IPS-18a (cell line): Measurements from ENCODE around the gene DHRS3.

Source experiments
- H3K27ac ChIP-seq: one replicate; pipeline ENCODE4 v1.5.1; 2013; ENCODE audit warnings: low read length
- H3K27me3 ChIP-seq: one replicate; pipeline ENCODE4 v1.6.1; 2013; ENCODE audit warnings: mild to moderate bottlenecking, low read length; ENCODE audit not compliant: control insufficient read depth, insufficient read depth
- H3K36me3 ChIP-seq: one replicate; pipeline ENCODE4 v1.6.1; 2013; ENCODE audit warnings: low read depth, low read length; ENCODE audit not compliant: control insufficient read depth
- H3K4me1 ChIP-seq: one replicate; pipeline ENCODE4 v1.6.1; 2013; ENCODE audit warnings: low read depth, low read length; ENCODE audit not compliant: control insufficient read depth
- H3K4me3 ChIP-seq: one replicate; pipeline ENCODE4 v1.5.1; 2013; ENCODE audit warnings: low read length
- H3K9ac ChIP-seq: one replicate; pipeline ENCODE4 v1.6.1; 2013; ENCODE audit warnings: mild to moderate bottlenecking, low read length, moderate library complexity
- H3K9me3 ChIP-seq: one replicate; pipeline ENCODE4 v1.6.1; 2013; ENCODE audit warnings: low read depth, low read length; ENCODE audit not compliant: control insufficient read depth

The DHRS3 gene

GRCh38 chr1:12601700-12602658 lies 16.0 kb downstream of the DHRS3 start:
- Histone ChIP-seq H3K27me3 (peaks cover 10% of the 10 kb centered on the region), H3K27ac (no peak overlapping the region), H3K4me1 (peaks cover 24% of the 10 kb centered on the region), H3K4me3 (no peak overlapping the region), H3K9ac (no peak overlapping the region), H3K9me3 (no peaks in the 10 kb centered on the region), H3K36me3 (no peaks in the 10 kb centered on the region)

GRCh38 chr1:12600880-12601633 lies 17.0 kb downstream of the DHRS3 start:
- H3K27ac ChIP-seq, result no peak overlapping the region
- no peaks in the 10 kb centered on the region for H3K9me3 ChIP-seq
- no peaks in the 10 kb centered on the region for H3K36me3 ChIP-seq
- H3K4me3 ChIP-seq, result no peak overlapping the region
- H3K9ac ChIP-seq, result no peak overlapping the region
- peaks cover 24% of the 10 kb centered on the region for H3K4me1 ChIP-seq
- peaks cover 19% of the 10 kb centered on the region for H3K27me3 ChIP-seq

GRCh38 chr1:12600335-12600734 lies 17.7 kb downstream of the DHRS3 start:
- no peaks in the 10 kb centered on the region for H3K9me3 ChIP-seq
- H3K27me3 ChIP-seq, result peaks cover 20% of the 10 kb centered on the region
- H3K27ac ChIP-seq, result no peak overlapping the region
- H3K36me3 ChIP-seq, result no peaks in the 10 kb centered on the region
- peaks cover 24% of the 10 kb centered on the region for H3K4me1 ChIP-seq
- no peak overlapping the region for H3K9ac ChIP-seq
- H3K4me3 ChIP-seq, result no peak overlapping the region

GRCh38 chr1:12599657-12600056 lies 18.4 kb downstream of the DHRS3 start:
- Histone ChIP-seq H3K27ac (no peak overlapping the region), H3K4me3 (no peak overlapping the region), H3K9ac (no peak overlapping the region), H3K4me1 (peaks cover 27% of the 10 kb centered on the region), H3K27me3 (peaks cover 20% of the 10 kb centered on the region), H3K9me3 (no peaks in the 10 kb centered on the region), H3K36me3 (no peaks in the 10 kb centered on the region)

GRCh38 chr1:12598974-12599373 lies 19.0 kb downstream of the DHRS3 start:
- Histone ChIP-seq H3K4me3 (no peak overlapping the region), H3K4me1 (peaks cover 28% of the 10 kb centered on the region), H3K27ac (no peak overlapping the region), H3K36me3 (no peaks in the 10 kb centered on the region), H3K9me3 (no peaks in the 10 kb centered on the region), H3K9ac (no peak overlapping the region), H3K27me3 (peaks cover 25% of the 10 kb centered on the region)

GRCh38 chr1:12597792-12598191 lies 20.2 kb downstream of the DHRS3 start:
- Histone ChIP-seq H3K9ac (no peak overlapping the region), H3K9me3 (no peaks in the 10 kb centered on the region), H3K27ac (no peak overlapping the region), H3K4me3 (no peak overlapping the region), H3K4me1 (peaks cover 31% of the 10 kb centered on the region), H3K27me3 (peaks cover 26% of the 10 kb centered on the region), H3K36me3 (no peaks in the 10 kb centered on the region)

- Histone ChIP-seq H3K27me3 (peaks cover 26% of the 10 kb centered on the region), H3K9ac (no peak overlapping the region), H3K27ac (no peak overlapping the region), H3K9me3 (no peaks in the 10 kb centered on the region), H3K4me1 (peaks cover 16% of the 10 kb centered on the region), H3K4me3 (peak overlapping the region; percentile 47), H3K36me3 (no peaks in the 10 kb centered on the region)
Observed at GRCh38 chr1:12596007-12596821, 21.8 kb downstream of the DHRS3 start.

GRCh38 chr1:12595757-12596006 lies 22.3 kb downstream of the DHRS3 start:
- H3K9ac ChIP-seq, result no peak overlapping the region
- no peaks in the 10 kb centered on the region for H3K36me3 ChIP-seq

GRCh38 chr1:12594966-12595756 lies 22.8 kb downstream of the DHRS3 start:
- Histone ChIP-seq H3K4me3 (peak overlapping the region; percentile 58), H3K27me3 (peaks cover 26% of the 10 kb centered on the region), H3K27ac (no peak overlapping the region), H3K4me1 (peaks cover 15% of the 10 kb centered on the region), H3K9ac (peak overlapping the region; percentile 16), H3K36me3 (no peaks in the 10 kb centered on the region), H3K9me3 (no peaks in the 10 kb centered on the region)

More at GRCh38 chr1:12595757-12596006, 22.3 kb downstream of the DHRS3 start:
- Histone ChIP-seq H3K27me3 (peaks cover 26% of the 10 kb centered on the region), H3K9me3 (no peaks in the 10 kb centered on the region), H3K27ac (no peak overlapping the region), H3K4me3 (peak overlapping the region; percentile 47), H3K4me1 (peaks cover 16% of the 10 kb centered on the region)

- peak overlapping the region; percentile 16 for H3K9ac ChIP-seq
- peaks cover 26% of the 10 kb centered on the region for H3K27me3 ChIP-seq
- no peak overlapping the region for H3K27ac ChIP-seq
- H3K4me1 ChIP-seq, result peaks cover 10% of the 10 kb centered on the region
- H3K9me3 ChIP-seq, result no peaks in the 10 kb centered on the region
- no peaks in the 10 kb centered on the region for H3K36me3 ChIP-seq
- H3K4me3 ChIP-seq, result peak overlapping the region; percentile 58
Observed at GRCh38 chr1:12594490-12594889, 23.5 kb downstream of the DHRS3 start.
